ENCODE data around the gene PRPF4. TPM values are rescaled to one million over a fixed set of nuclear protein-coding genes. Genes with fewer than 3 reads are reported as not detected.
A peak's percentile ranks its signal among the peaks of the same experiment; 100 is the strongest.

The PRPF4 gene
- total RNA-seq, 2 experiments from 2014 or later = 47.6 to 48.7 TPM

GRCh38 chr9:113320051-113320450 is 44.6 kb downstream of the PRPF4 start:
- H3K27me3 Mint-ChIP-seq = no peaks in the 10 kb centered on the region
- no peaks in the 10 kb centered on the region for H3K9me3 Mint-ChIP-seq
- no peak overlapping the region for H3K4me3 Mint-ChIP-seq
- ChIA-PET POLR2A (no interaction called here), CTCF (no interaction called here)
- no peaks in the 10 kb centered on the region for H3K4me1 Mint-ChIP-seq (ENCODE audit: low read depth)
- intact Hi-C loops (cut with micrococcal nuclease) = no loop called here
- H3K27ac Mint-ChIP-seq = no peak overlapping the region
- H3K36me3 Mint-ChIP-seq = no peaks in the 10 kb centered on the region
- DNase-seq = no peak

DNA sequence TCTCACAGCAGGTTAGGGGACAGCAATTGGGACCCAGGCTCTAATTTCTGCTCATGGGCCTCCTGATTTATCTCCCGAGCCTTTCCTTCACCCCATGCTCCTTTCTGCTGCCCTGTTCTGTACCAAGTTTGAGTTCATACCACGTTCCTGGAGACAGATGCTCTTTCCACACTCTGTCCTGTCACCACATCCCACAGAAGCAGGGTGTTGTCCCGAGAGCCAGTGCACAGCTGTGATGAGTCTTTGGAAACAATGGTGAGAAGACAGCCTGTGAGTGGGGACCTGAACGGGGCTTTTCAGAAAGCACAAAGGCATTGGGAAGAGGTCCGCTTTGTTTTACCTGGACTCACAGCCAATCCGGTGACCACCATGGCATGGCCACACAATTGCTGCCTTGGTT is 47.2 kb downstream of the PRPF4 start:
- intact Hi-C loops (cut with micrococcal nuclease) = no loop called here
- no peak for DNase-seq
- H3K9me3 Mint-ChIP-seq = no peaks in the 10 kb centered on the region
- ChIA-PET CTCF (no interaction called here), POLR2A (no interaction called here)
- H3K4me1 Mint-ChIP-seq (ENCODE audit: low read depth) = no peaks in the 10 kb centered on the region
- H3K4me3 Mint-ChIP-seq = no peak overlapping the region
- no peak overlapping the region for H3K27ac Mint-ChIP-seq
- H3K27me3 Mint-ChIP-seq = no peaks in the 10 kb centered on the region
- no peaks in the 10 kb centered on the region for H3K36me3 Mint-ChIP-seq

- H3K4me1 Mint-ChIP-seq (ENCODE audit: low read depth) = no peaks in the 10 kb centered on the region
- no peak for DNase-seq
- ChIA-PET CTCF (interaction anchor here (0.7 kb wide), 1 partner anchor 1037 kb away, joined by 3 read pairs; no protein-coding TSS in a partner anchor), POLR2A (no interaction called here)
- intact Hi-C loops (cut with micrococcal nuclease) = no loop called here
- no peaks in the 10 kb centered on the region for H3K9me3 Mint-ChIP-seq
- no peaks in the 10 kb centered on the region for H3K27me3 Mint-ChIP-seq
- no peaks in the 10 kb centered on the region for H3K36me3 Mint-ChIP-seq
- no peak overlapping the region for H3K4me3 Mint-ChIP-seq
- H3K27ac Mint-ChIP-seq = no peak overlapping the region
Measured at GRCh38 chr9:113326230-113326629, 50.8 kb downstream of the PRPF4 start.

DNA sequence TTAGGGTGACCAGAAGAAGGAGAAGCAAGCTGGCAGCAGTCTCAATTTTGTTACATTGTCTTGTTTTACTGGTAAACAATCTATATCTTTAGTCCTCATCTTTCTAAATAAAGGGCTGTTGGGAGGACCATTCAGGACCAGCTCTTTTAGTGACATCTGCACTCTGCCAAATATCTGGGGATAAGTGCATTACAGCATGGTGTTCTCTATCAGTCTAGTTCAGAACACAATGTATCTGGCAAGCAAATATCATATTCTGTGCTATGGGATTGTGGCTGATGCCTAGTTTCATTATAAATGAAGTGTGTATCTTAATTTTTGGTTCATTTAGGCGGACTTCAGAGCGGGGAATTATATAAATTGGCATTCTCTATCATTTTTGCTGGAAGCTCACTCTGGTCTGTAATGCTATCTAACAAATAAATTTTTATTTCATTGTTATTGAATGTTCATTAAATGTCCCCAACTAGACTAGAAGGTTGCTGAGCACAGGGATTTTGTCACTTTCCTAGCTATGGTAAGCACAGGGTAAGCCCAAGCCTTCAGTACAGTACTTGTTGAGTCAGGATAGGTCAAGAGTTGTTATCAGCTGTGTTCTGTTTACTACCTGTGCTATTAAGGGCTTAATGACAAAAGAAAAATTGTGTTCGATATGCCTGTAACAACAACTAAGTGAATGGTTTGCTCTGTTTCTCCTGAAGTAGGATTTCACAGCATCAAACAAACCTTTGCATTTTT is 52.8 kb downstream of the PRPF4 start:
- no peak for DNase-seq
- no peak overlapping the region for H3K27ac Mint-ChIP-seq
- CTCF ChIA-PET = interaction anchor here (0.9 to 1.1 kb wide), 3 partner anchors 53 to 79 kb away, joined by 3 to 4 read pairs (median 3); partner anchors contain the start of genes ALAD, CDC26 and PRPF4
- H3K36me3 Mint-ChIP-seq = no peaks in the 10 kb centered on the region
- H3K4me3 Mint-ChIP-seq = no peak overlapping the region
- H3K27me3 Mint-ChIP-seq = no peaks in the 10 kb centered on the region
- no peaks in the 10 kb centered on the region for H3K9me3 Mint-ChIP-seq
- POLR2A ChIA-PET = no interaction called here
- H3K4me1 Mint-ChIP-seq (ENCODE audit: low read depth) = no peaks in the 10 kb centered on the region
- intact Hi-C loops (cut with micrococcal nuclease) = no loop called here

DNA sequence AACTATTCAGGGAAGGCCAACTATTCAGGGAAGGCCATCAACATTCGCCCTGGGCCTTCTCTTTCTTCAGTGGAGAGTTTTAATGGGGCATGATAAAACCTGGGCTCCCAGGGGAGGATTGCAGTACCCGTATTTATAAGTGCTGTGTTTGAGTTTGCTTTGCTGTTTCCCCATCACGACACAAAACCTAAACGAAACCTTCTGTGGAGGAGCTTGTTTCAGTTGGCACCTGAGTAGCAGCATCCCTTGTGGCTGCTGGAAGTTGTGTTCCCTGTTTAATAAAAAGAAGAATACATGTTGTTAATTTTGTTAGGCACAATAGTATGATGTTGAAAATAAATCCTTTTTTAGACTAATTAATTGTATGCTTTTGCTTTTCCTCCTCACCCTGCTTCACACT is 56.3 kb downstream of the PRPF4 start:
- no peak overlapping the region for H3K27ac Mint-ChIP-seq
- DNase-seq = no peak
- ChIA-PET POLR2A (no interaction called here), CTCF (no interaction called here)
- intact Hi-C loops (cut with micrococcal nuclease) = no loop called here
- H3K36me3 Mint-ChIP-seq = no peaks in the 10 kb centered on the region
- no peaks in the 10 kb centered on the region for H3K27me3 Mint-ChIP-seq
- no peaks in the 10 kb centered on the region for H3K4me1 Mint-ChIP-seq (ENCODE audit: low read depth)
- no peak overlapping the region for H3K4me3 Mint-ChIP-seq
- H3K9me3 Mint-ChIP-seq = no peaks in the 10 kb centered on the region

- Mint-ChIP-seq H3K27me3 (no peaks in the 10 kb centered on the region), H3K9me3 (no peaks in the 10 kb centered on the region), H3K4me3 (no peak overlapping the region), H3K27ac (no peak overlapping the region), H3K36me3 (no peaks in the 10 kb centered on the region), H3K4me1 (ENCODE audit: low read depth) (peaks cover 25% of the 10 kb centered on the region)
- POLR2A ChIA-PET = no interaction called here
- intact Hi-C loops (cut with micrococcal nuclease) = no loop called here
- DNase-seq = no peak
- CTCF ChIA-PET = interaction anchor here (1.3 to 2.0 kb wide), 2 partner anchors 26 to 63 kb away, joined by 4 to 6 read pairs; partner anchors contain the start of gene CDC26
Measured at GRCh38 chr9:113337714-113338113, 62.3 kb downstream of the PRPF4 start.

DNA sequence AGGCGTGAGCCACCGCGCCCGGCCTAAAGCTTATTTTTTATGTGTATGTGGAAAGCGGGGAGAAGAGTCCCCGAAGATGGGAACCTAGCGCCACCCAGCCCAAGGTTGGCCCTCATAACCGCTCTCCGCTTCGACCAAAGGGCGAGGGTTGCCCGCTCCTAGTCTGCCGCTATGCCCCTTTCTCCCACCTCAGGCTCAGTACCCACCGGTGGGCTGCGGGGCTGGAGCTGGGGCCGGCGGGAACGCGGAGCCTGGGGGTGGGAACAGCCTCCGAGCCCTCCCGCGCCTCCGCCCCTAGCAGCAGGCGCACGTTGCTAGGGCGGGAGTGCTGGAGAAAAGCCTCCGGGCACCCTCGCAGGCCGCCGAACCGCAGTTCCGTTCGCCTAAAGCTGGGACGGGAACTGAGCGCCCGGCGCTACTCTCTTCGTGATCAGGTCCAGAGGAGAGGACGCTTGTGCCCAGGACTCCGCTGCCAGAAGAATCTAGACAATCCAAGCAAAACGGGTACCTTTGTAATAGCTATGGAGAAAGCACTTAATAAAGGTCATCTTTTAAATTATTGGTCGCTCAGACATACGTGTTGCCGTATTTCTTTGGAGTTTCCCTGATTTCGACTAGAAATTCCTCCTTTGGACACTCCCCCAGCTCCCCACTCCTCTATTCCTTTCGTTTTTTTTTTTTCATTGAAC is 64.7 kb downstream of the PRPF4 start, which contains the start of gene WDR31:
Gene WDR31, minus strand, starts transcription at position 265 of the 689 bp plus-strand sequence. CDS start 8,253 bp downstream, outside the sequence.
- POLR2A ChIA-PET = interaction anchor here (0.7 to 3.6 kb wide), 8 partner anchors 10 to 177 kb away, joined by 3 to 19 read pairs (median 5); partner anchors contain the start of genes ALAD, BSPRY, C9orf43 and FKBP15
- H3K9me3 Mint-ChIP-seq = no peaks in the 10 kb centered on the region
- H3K4me3 Mint-ChIP-seq = peak within 1 kb of the TSS; percentile 72
- intact Hi-C loops (cut with micrococcal nuclease) = loop anchor here (1.0 to 10.0 kb wide), 6 partner anchors 8 to 175 kb away; partner anchors contain the start of genes C9orf43, CDC26, FKBP15 and HDHD3
- H3K27me3 Mint-ChIP-seq = no peaks in the 10 kb centered on the region
- DNase-seq = peak; percentile 88
- H3K27ac Mint-ChIP-seq = no peak within 1 kb of the TSS
- H3K4me1 Mint-ChIP-seq (ENCODE audit: low read depth) = peaks cover 27% of the 10 kb centered on the region
- H3K36me3 Mint-ChIP-seq = no peaks in the 10 kb centered on the region
- CTCF ChIA-PET = interaction anchor here (0.6 to 2.1 kb wide), 9 partner anchors 8 to 1805 kb away, joined by 3 to 11 read pairs (median 3); partner anchors contain the start of genes ALAD, BSPRY, CDC26 and PRPF4

DNA sequence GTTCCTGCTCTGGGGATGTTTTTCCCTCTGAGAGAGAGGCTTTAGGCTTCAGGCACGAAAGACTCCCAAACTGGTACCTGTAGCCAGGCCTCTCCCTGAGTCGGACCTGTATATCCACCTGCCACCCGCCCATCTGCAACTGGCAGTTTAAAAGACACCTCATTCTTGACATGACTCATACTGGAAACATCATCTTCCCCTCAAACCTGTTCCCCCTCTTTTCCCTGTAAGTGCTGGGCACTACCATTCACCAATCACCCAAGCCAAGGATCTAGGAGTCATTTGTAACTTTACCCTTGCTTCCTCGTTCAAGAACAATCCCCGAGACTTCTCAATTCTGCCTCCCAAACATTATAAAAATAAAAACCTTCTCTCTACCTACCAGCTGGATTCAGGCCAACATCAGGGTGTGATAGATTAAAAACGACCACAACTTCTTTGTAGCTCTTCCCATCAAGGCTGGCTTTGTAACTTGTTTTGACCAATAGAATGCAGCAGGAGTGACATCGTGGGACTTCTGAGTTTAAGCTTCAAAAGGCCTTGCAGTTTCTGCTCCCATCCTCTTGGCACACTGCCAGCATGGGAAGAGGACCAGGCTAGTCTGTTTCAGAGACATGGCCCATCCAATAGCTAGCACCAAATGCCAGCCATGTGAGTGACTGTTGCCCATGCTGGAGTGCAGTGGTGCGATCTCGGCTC is 66.4 kb downstream of the PRPF4 start:
- Mint-ChIP-seq H3K36me3 (no peaks in the 10 kb centered on the region), H3K4me1 (ENCODE audit: low read depth) (peaks cover 39% of the 10 kb centered on the region), H3K4me3 (no peak overlapping the region), H3K27ac (no peak overlapping the region), H3K27me3 (no peaks in the 10 kb centered on the region), H3K9me3 (no peaks in the 10 kb centered on the region)
- ChIA-PET CTCF (interaction anchor here (1.2 kb wide), 1 partner anchor 68 kb away, joined by 3 read pairs; no protein-coding TSS in a partner anchor), POLR2A (interaction anchor here (3.6 kb wide), 1 partner anchor 8 kb away, joined by 19 read pairs; the partner anchor contains the start of gene BSPRY)
- intact Hi-C loops (cut with micrococcal nuclease) = loop anchor here (2.0 to 10.0 kb wide), 5 partner anchors 35 to 173 kb away; partner anchors contain the start of genes C9orf43, CDC26, FKBP15 and HDHD3
- no peak for DNase-seq

Other genes with a start within 250 kb of the PRPF4 start
- gene ZFP37, start 218.9 kb upstream of the PRPF4 start, total RNA-seq = 1 to 10 TPM; 1.1 to 1.5 TPM
- gene SLC31A2, start 124.7 kb upstream of the PRPF4 start, total RNA-seq = 1 to 10 TPM; 5.1 to 6.7 TPM
- 10 to 100 TPM; 25.8 to 27.7 TPM for gene FKBP15, start 54.4 kb upstream of the PRPF4 start, total RNA-seq
- 10 to 100 TPM; 12.1 to 12.5 TPM for gene SLC31A1, start 54.1 kb upstream of the PRPF4 start, total RNA-seq
- gene CDC26, start 86 bp upstream of the PRPF4 start, total RNA-seq = 10 to 100 TPM; 49.8 to 50.9 TPM
- gene RNF183, start 27.7 kb downstream of the PRPF4 start, total RNA-seq = under 1 TPM; 0.36 to 0.39 TPM
- 1 to 10 TPM; 1.6 to 2.4 TPM for gene WDR31, start 64.6 kb downstream of the PRPF4 start, total RNA-seq
- 1 to 10 TPM; 7.6 to 8.5 TPM for gene BSPRY, start 73.9 kb downstream of the PRPF4 start, total RNA-seq
- gene HDHD3, start 101.3 kb downstream of the PRPF4 start, total RNA-seq = 10 to 100 TPM; 17.2 to 17.7 TPM
- gene ALAD, start 125.6 kb downstream of the PRPF4 start, total RNA-seq = 10 to 100 TPM; 21.4 to 22.9 TPM
- gene POLE3, start 135.0 kb downstream of the PRPF4 start, total RNA-seq = 10 to 100 TPM; 44.3 to 45.0 TPM
- gene C9orf43, start 135.1 kb downstream of the PRPF4 start, total RNA-seq = under 1 TPM; 0.65 to 0.81 TPM
- 10 to 100 TPM; 54.4 to 57.7 TPM for gene RGS3, start 188.1 kb downstream of the PRPF4 start, total RNA-seq

Measured in activated CD4-positive, alpha-beta memory T cell treated with anti-CD3 and anti-CD28 coated beads for 36 hours (primary cell).